Stimulated activated CD8-positive, alpha-beta memory T cell treated with anti-CD3 and anti-CD28 coated beads, Interleukin-12 subunit alpha, Interleukin-12 subunit beta, amount 100 ng/mL, for 24 hours (primary cell): ENCODE results near the gene USP40.
A peak's percentile ranks its signal among the peaks of the same experiment; 100 is the strongest.

ENCODE experiments used
- DNase-seq: peaks from one replicate; pipeline ENCODE4 v3.0.0-alpha.2; 2020; ENCODE audit errors: extremely low read depth

Gene USP40

GRCh38 chr2:233444501-233444900 lies 122.1 kb downstream of the USP40 start:
- no peak for DNase-seq

GRCh38 chr2:233443511-233444183 lies 122.9 kb downstream of the USP40 start:
- peak; percentile 56 for DNase-seq

DNA sequence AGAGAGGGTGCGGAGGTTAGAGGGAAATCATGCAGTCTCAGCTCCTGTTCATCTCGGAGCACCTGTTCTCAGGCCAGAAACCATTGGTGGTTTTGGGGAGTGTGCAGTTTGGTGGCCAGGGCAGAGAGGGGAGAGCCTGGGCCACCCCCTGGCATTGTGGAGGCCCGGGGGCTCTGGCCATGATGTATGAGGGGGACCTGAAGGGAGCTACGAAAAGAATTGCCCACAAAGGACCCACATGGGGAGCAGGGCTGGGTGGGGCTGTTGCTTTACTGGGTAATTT lies 124.6 kb downstream of the USP40 start:
- no peak for DNase-seq

GRCh38 chr2:233441161-233442027 lies 125.2 kb downstream of the USP40 start:
- no peak for DNase-seq

DNA sequence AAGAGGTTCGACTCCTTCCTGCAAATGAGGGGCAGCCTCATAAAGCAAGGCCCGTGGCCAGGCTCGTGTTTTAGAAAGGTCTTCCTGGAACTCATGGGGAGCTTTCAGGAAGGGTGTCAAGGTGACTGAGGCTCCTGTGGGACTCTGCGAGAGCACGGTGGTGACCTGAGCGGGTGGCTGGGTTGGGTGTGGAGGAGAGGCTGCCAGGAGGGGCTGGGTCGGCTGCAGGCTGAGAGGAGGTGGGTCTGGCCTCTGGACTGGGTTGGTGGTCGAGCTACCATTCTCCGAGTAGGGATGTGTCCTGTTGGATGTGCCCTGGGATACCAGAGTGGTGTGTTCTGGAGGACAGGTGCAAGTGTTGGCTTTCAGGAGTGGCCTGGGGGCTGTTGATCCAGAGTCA lies 125.9 kb downstream of the USP40 start:
- DNase-seq, result no peak

- DNase-seq, result no peak
These were observed 126.3 kb downstream of the USP40 start for GRCh38 chr2:233440314-233440713.

GRCh38 chr2:233439191-233439590 lies 127.4 kb downstream of the USP40 start:
- DNase-seq, result no peak

GRCh38 chr2:233438573-233439147 lies 127.9 kb downstream of the USP40 start:
- no peak for DNase-seq

- no peak for DNase-seq
These were observed 129.1 kb downstream of the USP40 start for GRCh38 chr2:233437439-233437955.

DNA sequence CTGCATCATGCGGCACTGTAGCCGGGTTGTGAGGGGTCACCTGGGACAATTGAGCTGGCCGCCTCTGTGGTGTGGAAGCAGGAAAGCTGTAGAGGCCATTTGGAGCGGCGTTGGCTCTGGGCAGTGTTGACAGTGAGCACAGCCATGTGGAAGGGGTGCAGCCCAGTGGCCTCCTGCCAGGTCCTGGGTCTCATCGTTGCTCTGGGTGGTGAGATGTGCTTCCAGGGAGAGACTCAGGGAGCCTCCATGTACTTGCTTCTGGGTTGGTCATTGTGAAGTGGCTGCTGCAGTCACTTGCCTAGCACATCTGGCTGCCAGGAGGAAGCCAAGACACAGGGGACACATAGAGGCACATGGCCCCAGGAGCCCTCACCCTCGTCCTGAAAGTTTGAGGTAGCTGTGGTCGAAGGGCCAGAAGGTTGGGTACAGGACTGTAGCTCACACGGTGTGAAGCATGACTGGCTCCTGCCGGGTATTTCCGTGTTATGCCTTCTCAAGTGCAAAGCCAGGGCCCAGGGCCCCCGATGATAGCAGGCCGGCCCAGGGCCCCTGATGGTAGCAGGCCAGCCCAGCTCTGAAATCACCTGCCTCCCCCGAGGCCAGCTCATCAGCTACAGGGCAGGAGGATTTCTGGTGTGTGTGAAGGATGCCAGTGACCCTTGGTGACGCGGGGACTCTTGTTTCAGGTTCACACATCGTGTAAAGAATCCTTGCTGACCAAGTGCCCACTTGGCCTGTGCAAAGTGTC lies 129.7 kb downstream of the USP40 start:
- DNase-seq, result no peak

DNA sequence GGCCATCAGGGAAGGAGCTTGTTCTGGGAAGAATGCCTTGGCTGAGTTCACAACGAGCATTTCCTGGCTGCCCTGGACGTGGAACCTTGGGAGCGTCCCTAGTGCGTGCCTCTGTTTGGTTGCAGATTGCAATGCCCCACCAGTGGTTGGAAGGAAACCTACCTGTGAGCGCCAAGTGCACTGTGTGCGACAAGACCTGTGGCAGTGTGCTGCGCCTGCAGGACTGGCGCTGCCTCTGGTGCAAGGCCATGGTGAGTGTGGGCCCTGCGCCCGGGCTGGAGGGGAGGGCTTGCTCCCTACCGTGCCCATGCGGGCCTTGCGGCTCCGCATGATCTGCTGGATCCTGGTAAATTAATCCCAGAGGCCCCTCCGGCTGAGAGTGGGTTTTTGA lies 130.4 kb downstream of the USP40 start:
- DNase-seq, result no peak

DNA sequence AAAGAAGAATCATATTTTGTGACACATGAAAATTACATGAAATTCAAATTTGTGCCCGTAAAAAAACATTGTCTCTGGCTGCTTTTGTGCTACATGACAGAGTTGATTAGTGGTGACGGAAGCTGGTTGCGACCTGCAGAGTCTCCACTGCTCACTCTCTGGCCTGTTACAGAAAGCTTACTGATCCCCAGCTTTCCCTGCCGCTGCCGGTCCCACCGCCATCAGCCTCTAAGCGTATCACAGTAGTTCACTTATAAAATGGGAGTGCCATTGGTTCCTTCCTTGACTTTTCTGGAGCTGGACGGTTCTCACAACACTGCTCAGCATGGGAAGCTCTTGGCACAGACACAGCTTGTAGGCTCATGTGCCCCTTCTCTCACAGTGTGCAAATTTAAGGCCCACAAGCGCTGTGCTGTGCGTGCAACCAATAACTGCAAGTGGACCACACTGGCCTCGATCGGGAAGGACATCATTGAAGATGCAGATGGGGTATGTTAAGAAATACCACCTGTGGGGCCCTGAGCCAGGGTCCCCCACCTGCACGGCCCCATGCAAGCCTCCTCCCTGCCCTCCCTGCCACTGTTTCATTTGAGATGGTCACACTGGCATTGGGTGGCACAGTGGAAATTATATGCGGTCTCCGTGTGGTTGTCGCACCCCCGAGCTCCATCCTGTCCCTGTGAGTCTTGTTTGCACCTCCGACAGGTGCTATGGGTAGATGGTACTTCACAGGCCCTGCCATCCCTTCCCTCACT lies 131.0 kb downstream of the USP40 start:
- no peak for DNase-seq

GRCh38 chr2:233434666-233435330 lies 131.8 kb downstream of the USP40 start:
- DNase-seq, result no peak

DNA sequence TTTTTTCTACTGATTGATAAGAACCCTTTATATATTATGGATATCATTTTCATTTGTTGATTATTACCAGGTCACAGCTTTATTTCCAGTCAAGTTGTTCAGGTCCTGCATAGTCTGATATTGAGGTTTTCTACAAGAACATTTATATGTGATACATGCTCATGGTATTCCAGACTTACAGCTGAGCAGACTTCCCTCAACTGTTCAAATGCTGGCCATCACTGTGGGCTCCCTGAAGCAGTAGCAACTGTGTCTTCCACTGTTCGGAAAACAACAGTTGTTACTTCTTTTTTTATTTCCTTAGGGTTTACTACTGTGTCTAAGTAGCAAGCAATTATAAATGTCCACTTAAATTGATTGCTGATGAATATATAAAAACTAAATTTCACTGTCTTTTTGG lies 132.8 kb downstream of the USP40 start:
- DNase-seq, result no peak

GRCh38 chr2:233433029-233433428 lies 133.6 kb downstream of the USP40 start:
- DNase-seq, result no peak

DNA sequence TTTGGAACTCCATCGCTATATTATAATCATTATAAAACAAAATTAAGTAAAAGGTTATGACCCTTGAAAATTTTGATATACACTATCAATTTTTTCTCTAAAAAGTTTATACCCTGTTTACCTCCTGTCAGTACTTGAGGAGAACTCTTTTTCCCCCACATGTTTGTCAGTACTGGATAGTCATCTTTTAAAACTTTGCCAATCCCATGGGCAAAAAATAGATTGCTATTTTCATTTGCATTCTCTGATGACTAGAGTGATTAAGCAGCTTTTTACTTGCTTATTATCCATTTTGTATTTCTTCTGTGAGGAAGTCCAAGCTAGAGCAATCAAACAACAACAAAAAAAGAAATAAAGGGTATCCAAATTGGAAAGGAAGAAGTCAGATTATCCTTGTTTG lies 135.9 kb downstream of the USP40 start:
- DNase-seq, result no peak

DNA sequence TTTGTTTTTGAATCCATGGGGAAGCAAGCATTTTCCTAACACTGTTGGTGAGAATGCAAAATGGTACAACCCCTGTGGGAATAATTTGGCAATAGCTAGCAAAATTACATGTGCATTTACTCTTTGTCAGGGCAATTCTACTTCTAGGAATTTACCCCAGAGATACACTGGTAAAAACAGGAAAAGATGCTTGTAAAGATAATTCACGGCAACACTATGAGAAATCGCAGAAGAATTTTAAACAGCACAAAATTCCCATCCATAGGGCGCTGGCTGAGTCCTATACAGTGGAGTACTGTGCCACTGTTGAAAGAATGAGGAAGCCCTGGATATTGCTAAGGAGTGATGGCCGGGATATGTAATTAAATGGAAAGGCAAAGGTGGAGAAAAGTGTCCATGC lies 136.5 kb downstream of the USP40 start:
- no peak for DNase-seq

DNA sequence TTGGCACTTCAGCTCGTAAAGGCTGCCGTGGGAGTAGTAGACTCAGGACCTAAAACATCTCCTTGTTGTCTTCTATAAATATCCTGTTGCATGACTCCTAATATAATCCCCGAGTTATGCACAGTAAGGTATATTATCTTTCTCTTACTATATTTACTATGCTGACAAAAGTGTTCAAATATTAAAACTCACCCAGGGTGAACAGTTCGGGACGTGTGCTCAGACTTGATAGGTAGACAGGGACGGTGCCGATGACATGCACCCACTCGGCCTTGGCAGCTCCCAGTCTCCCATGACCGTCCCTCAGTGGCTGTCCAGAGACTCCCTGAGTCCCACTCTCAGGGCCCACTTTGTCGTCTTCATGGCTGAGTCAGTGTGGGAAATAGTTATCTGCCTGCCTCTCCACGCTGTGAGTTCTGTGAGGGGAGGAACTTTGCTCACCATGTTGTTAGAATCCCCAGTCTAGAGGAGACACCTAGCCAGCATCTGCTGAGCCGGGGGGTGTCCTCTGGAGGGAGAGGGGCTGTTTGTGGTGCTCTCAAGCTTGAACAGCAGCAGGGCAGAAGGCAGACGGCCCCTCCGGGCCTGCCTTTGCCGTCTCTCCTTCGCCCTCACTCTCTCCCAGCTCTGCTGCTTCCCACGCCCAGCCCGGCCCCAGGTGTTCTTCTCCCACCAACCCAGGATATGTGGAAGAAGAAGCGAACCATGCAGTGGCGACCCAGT lies 137.2 kb downstream of the USP40 start:
- no peak for DNase-seq

DNA sequence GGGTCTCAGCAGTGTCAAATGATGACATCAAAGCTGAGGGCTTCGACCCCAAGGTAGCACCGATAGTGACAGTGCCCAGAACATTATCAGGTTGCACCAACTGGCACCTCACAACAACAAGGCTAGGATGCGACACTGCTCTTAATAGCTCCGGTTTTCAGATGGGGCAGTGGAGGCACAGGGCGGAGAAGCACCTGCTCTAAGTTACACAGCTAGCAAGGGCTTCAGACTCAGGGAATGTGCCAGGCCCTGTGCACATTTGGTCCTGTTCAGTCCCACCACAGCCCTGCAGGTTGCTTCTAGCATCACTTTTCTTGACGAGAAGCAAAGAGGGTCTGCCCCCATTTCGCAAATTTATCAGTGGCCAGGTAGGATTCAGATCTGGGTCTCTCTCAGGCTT lies 138.1 kb downstream of the USP40 start:
- no peak for DNase-seq

GRCh38 chr2:233428008-233428407 lies 138.6 kb downstream of the USP40 start:
- no peak for DNase-seq
